Esophagus muscularis mucosa (tissue), 4 donors: ENCODE results near the gene TPD52L2. TPM values are rescaled to one million over a fixed set of nuclear protein-coding genes. Genes with fewer than 3 reads are reported as not detected.
"Not testable (repeated sequence)": the region's sequence is repeated elsewhere in the genome, so short reads cannot be mapped to it uniquely, and the experiment has no call there.

ENCODE experiments used
- DNase-seq: peaks from one replicate; pipeline ENCODE4 v3.0.0-alpha.2; 2017; ENCODE audit errors: extremely low spot score
- H3K27ac ChIP-seq, 4 donors: fragments of 200-600 bp; sonication (generic); replicated peaks in 1 of 4; 1 replicate in 3 of 4; 2 replicates in 1 of 4; pipeline ENCODE4 v1.5.1; 2016 to 2019; ENCODE audit warnings: mild to moderate bottlenecking in 1 of 4
- H3K27me3 ChIP-seq, 4 donors: fragments of 200-600 bp; sonication (generic); one replicate each; pipeline versions ENCODE4 v1.5.1 to v1.6.0; 2016 to 2019
- H3K36me3 ChIP-seq, 4 donors: fragments of 200-600 bp; sonication (generic); one replicate each; pipeline ENCODE4 v1.5.1; 2016 to 2019
- H3K4me1 ChIP-seq, 4 donors: fragments of 200-600 bp; sonication (generic); one replicate each; pipeline ENCODE4 v1.5.1; 2016 to 2019
- H3K4me3 ChIP-seq, 4 donors: fragments of 200-600 bp; sonication (generic); 1 replicate in 2 of 4; 2 replicates in 2 of 4; pipeline ENCODE4 v1.5.1; 2016 to 2019; ENCODE audit warnings: mild to moderate bottlenecking in 4 of 4, moderate library complexity in 1 of 4
- H3K9me3 ChIP-seq, 4 donors: fragments of 200-600 bp; sonication (generic); 1 replicate in 3 of 4; 2 replicates in 1 of 4; pipeline ENCODE4 v1.5.1; 2016 to 2019
- CTCF ChIP-seq, 3 experiments: fragments of 200-600 bp in 2 of 3; fragments of 450-650 bp in 1 of 3; sonication (generic) in 2 of 3; IDR thresholded peaks; one replicate each; pipeline ENCODE4 v1.5.1; 2017 to 2019; ENCODE audit warnings: antibody characterized with exemption in 3 of 3, mild to moderate bottlenecking in 2 of 3, moderate library complexity in 1 of 3
- EP300 ChIP-seq: sonication (generic); formaldehyde crosslinking; IDR thresholded peaks from one replicate; pipeline ENCODE4 v1.6.1; 2017; ENCODE audit warnings: antibody characterized with exemption
- POLR2A ChIP-seq: fragments of 450-650 bp; IDR thresholded peaks from one replicate; pipeline ENCODE4 v1.6.1; 2017; ENCODE audit warnings: antibody characterized with exemption, moderate library complexity, mild to moderate bottlenecking, low read depth
- POLR2AphosphoS5 ChIP-seq, 2 donors: sonication (generic); formaldehyde crosslinking; IDR thresholded peaks; one replicate each; pipeline ENCODE4 v1.6.1; 2017; ENCODE audit warnings: antibody characterized with exemption in 2 of 2
- WGBS: methylation state at CpG from one replicate; pipeline ENCODE4 v1.1.5; 2018; 5-methylcytosine and 5-hydroxymethylcytosine counted together
- intact Hi-C: fragments of 100-400 bp; cut with DNase I; formaldehyde crosslinking; loops from one replicate; pipeline ENCODE4 v1.15.1; 2023
- total RNA-seq, 4 donors: library from RNA; depleted of rRNA; stranded (reverse); fragments of >200 nt; gene quantifications; one replicate each; pipeline versions ENCODE4 v1.1.0 to v1.2.1, GENCODE V29; 2016

TPD52L2 gene
- total RNA-seq, 4 donors from 2014 or later, result 110 to 162 (median 134) TPM

GRCh38 chr20:63848003-63848911 lies 16.8 kb upstream of the TPD52L2 start:
- H3K36me3 ChIP-seq, result no peaks in the 10 kb centered on the region
- WGBS, result 92% methylated on average over 13 of the region's 28 CpGs
- peaks cover 0 to 70% (median under 1%) of the 10 kb centered on the region in 4 donors for H3K27me3 ChIP-seq
- intact Hi-C loops, result no loop called here
- H3K4me1 ChIP-seq, result peaks cover 47 to 48% (median 48%) of the 10 kb centered on the region in 4 donors
- no peaks in the 10 kb centered on the region for H3K9me3 ChIP-seq
- TF ChIP-seq EP300 (no peak), POLR2A (no peak), CTCF (IDR thresholded peaks at IDR 0.05) (no peak), POLR2AphosphoS5 (IDR thresholded peaks at IDR 0.05) (no peak)
- no peak for DNase-seq
- H3K27ac ChIP-seq, result peak overlapping the region; percentile 54 to 67 (median 65)
- no peak overlapping the region for H3K4me3 ChIP-seq

- 82% methylated on average over 27 of the region's 27 CpGs for WGBS
- peaks cover 50 to 52% (median 51%) of the 10 kb centered on the region in 4 donors for H3K4me1 ChIP-seq
- H3K27me3 ChIP-seq, result peaks cover 0 to 76% (median 20%) of the 10 kb centered on the region in 4 donors
- no peak overlapping the region for H3K4me3 ChIP-seq
- intact Hi-C loops, result no loop called here
- DNase-seq, result no peak
- H3K36me3 ChIP-seq, result no peaks in the 10 kb centered on the region
- no peak for TF ChIP-seq EP300
- no peak for TF ChIP-seq POLR2AphosphoS5 (IDR thresholded peaks at IDR 0.05)
- TF ChIP-seq POLR2A, result no peak
- no peak for TF ChIP-seq CTCF (IDR thresholded peaks at IDR 0.05)
- no peak overlapping the region for H3K27ac ChIP-seq
- no peaks in the 10 kb centered on the region for H3K9me3 ChIP-seq
Measured at GRCh38 chr20:63850689-63851547, 14.2 kb upstream of the TPD52L2 start.

- Histone ChIP-seq H3K4me1 (peaks cover 47 to 51% (median 49%) of the 10 kb centered on the region in 4 donors), H3K27me3 (peaks cover 0 to 76% (median 21%) of the 10 kb centered on the region in 4 donors)
- 91% methylated on average over 14 of the region's 14 CpGs for WGBS
- H3K4me3 ChIP-seq, DNase-seq, H3K9me3 ChIP-seq, H3K36me3 ChIP-seq, H3K27ac ChIP-seq, intact Hi-C loops: not testable (repeated sequence)
Measured at GRCh38 chr20:63851548-63851943, 13.5 kb upstream of the TPD52L2 start.

GRCh38 chr20:63853733-63854068 lies 11.4 kb upstream of the TPD52L2 start:
- DNase-seq, intact Hi-C loops, H3K4me3 ChIP-seq, H3K36me3 ChIP-seq, H3K9me3 ChIP-seq: not testable (repeated sequence)
- H3K27me3 ChIP-seq, result peaks cover 0 to 83% (median 21%) of the 10 kb centered on the region in 4 donors
- H3K4me1 ChIP-seq, result peaks cover 44 to 50% (median 48%) of the 10 kb centered on the region in 4 donors
- peak overlapping the region; percentile 62 to 77 (median 69) for H3K27ac ChIP-seq
- WGBS, result 78% methylated on average over 4 of the region's 4 CpGs

GRCh38 chr20:63854069-63854765 lies 10.9 kb upstream of the TPD52L2 start:
- intact Hi-C loops, result no loop called here
- Histone ChIP-seq H3K4me3 (peak overlapping the region in 3 of 4 donors; percentile 7 to 31 (median 26)), H3K4me1 (peaks cover 49 to 55% (median 53%) of the 10 kb centered on the region in 4 donors), H3K27me3 (peaks cover 0 to 82% (median 21%) of the 10 kb centered on the region in 4 donors), H3K36me3 (no peaks in the 10 kb centered on the region), H3K9me3 (no peaks in the 10 kb centered on the region), H3K27ac (peak overlapping the region; percentile 62 to 77 (median 69))
- TF ChIP-seq POLR2AphosphoS5 (IDR thresholded peaks at IDR 0.05) (no peak), POLR2A (no peak), EP300 (no peak), CTCF (IDR thresholded peaks at IDR 0.05) (no peak)
- WGBS, result 18% methylated on average over 6 of the region's 17 CpGs
- DNase-seq, result no peak
